AG04449 (cell line): ENCODE results near the gene LRP6.

Source experiments
- CTCF ChIA-PET: fragments of 350-600 bp; formaldehyde crosslinking; extraction: SDS; loops from one replicate; lab custom pipeline; 2021; ENCODE audit warnings: antibody characterized with exemption; lab: Yijun Ruan, JAX
- POLR2A ChIA-PET: fragments of 400-600, 350-600 bp; formaldehyde crosslinking; extraction: SDS; loops from one replicate; lab custom pipeline; 2020; ENCODE audit warnings: antibody characterized with exemption, inconsistent platforms; lab: Yijun Ruan, JAX
- DNase-seq: peaks from one replicate; pipeline ENCODE4 v3.0.0-alpha.2; 2010; ENCODE audit warnings: low read depth, low spot score
- H3K4me3 ChIP-seq: 2 replicates; pipeline ENCODE4 v1.5.1; 2011; ENCODE audit warnings: low read depth, mild to moderate bottlenecking, control low read depth, low read length
- CTCF ChIP-seq: IDR thresholded peaks from one replicate; pipeline ENCODE4 v1.5.1; 2011; ENCODE audit warnings: mild to moderate bottlenecking, moderate library complexity, low read length, control low read depth, inconsistent platforms; ENCODE audit not compliant: insufficient read depth; ENCODE audit errors: missing control alignments

Gene LRP6

GRCh38 chr12:12209675-12210074 is 57.2 kb downstream of the LRP6 start:
- ChIA-PET CTCF (no interaction called here), POLR2A (no interaction called here)
- no peak for DNase-seq
- no peak for TF ChIP-seq CTCF
- no peak overlapping the region for H3K4me3 ChIP-seq

GRCh38 chr12:12209043-12209442 is 57.8 kb downstream of the LRP6 start:
- CTCF ChIA-PET, result no interaction called here
- TF ChIP-seq CTCF, result no peak
- H3K4me3 ChIP-seq, result no peak overlapping the region
- POLR2A ChIA-PET, result no interaction called here
- DNase-seq, result no peak

- ChIA-PET POLR2A (no interaction called here), CTCF (no interaction called here)
- no peak overlapping the region for H3K4me3 ChIP-seq
- TF ChIP-seq CTCF, result no peak
- DNase-seq, result no peak
Observed at GRCh38 chr12:12207746-12208145, 59.1 kb downstream of the LRP6 start.

- no peak for TF ChIP-seq CTCF
- ChIA-PET CTCF (interaction anchor here (1.0 kb wide), 1 partner anchor 11 kb away, joined by 3 read pairs; no protein-coding TSS in a partner anchor), POLR2A (no interaction called here)
- no peak overlapping the region for H3K4me3 ChIP-seq
- DNase-seq, result no peak
Observed at GRCh38 chr12:12206776-12207388, 60.0 kb downstream of the LRP6 start.

- H3K4me3 ChIP-seq, result no peak overlapping the region
- POLR2A ChIA-PET, result no interaction called here
- CTCF ChIA-PET, result no interaction called here
- DNase-seq, result no peak
- TF ChIP-seq CTCF, result no peak
Observed at GRCh38 chr12:12202747-12203146, 64.1 kb downstream of the LRP6 start.

GRCh38 chr12:12202105-12202504 is 64.7 kb downstream of the LRP6 start:
- DNase-seq, result no peak
- CTCF ChIA-PET, result no interaction called here
- H3K4me3 ChIP-seq, result no peak overlapping the region
- no peak for TF ChIP-seq CTCF
- POLR2A ChIA-PET, result no interaction called here
